GM04504 (cell line): Measurements from ENCODE around the gene HUNK.
"Not testable (repeated sequence)": the region's sequence is repeated elsewhere in the genome, so short reads cannot be mapped to it uniquely, and the experiment has no call there.

Experiments
- DNase-seq: peaks from one replicate; pipeline ENCODE4 v3.0.0-alpha.2; 2012; ENCODE audit warnings: low read depth

Gene HUNK

GRCh38 chr21:31872452-31873274, at the start of gene HUNK:
TSS of gene HUNK (plus strand) at chr21:31873020. CDS start at chr21:31873675, 655 bp downstream.
- DNase-seq: no peak

GRCh38 chr21:31829736-31830472, 42.9 kb upstream of the HUNK start:
- DNase-seq: no peak

- DNase-seq: no peak
These were observed 42.1 kb upstream of the HUNK start for GRCh38 chr21:31830701-31831100.

DNA sequence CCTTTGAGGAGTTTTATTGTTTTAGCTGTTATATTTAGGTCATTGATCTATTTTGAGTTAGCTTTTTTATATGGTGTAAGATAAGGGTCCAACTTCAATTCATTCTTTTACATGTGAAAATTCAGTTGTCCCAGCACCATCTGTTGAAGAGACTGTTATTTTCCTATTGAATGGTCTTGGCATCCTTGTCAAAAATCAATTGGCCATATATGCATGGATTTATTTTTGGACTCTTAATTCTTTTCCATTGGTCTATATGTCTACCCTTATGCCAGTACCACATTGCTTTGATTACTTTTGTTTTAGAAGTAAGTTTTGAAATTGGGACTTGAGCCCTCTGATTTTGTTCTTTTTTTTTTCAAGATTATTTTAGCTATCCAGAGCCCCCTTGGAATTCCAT, 35.8 kb upstream of the HUNK start:
- DNase-seq: no peak

GRCh38 chr21:31837618-31838390, 35.0 kb upstream of the HUNK start:
- DNase-seq: no peak

DNA sequence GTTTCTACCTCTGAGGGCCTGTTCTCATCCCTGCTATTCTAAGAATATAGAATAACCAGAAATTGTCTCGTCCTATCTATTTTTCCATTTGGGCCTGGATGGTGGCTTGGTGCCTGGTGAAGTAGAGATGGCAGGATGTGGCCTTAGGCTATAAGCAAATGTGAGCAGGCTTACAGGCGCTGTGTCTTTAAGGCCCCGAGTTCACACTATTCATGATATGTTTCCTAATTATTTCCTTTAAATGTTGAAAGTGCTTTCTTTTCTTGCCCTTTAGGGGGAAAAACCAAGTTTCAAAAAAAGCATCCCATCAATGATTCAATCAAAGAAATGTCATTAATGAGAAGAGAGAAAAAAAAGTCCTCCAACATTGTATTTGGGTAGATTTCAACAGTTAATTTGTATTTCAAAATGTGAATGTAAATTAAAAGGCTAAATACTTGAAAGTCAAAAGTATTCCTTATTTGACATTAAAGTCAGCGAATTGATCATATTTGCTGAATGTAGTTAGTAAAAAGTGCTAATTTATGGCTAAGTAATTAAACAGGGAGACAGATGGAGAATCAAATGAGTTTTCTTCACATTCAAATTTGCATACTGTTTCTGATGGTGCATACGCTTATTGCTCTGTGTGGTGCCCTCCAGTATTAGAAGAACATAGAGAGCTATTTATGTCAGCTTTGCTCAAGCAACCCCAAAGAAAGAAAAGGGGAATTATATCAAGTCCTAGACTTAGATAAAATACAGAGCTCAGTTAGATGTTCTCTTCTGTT, 34.0 kb upstream of the HUNK start:
- no peak for DNase-seq

DNA sequence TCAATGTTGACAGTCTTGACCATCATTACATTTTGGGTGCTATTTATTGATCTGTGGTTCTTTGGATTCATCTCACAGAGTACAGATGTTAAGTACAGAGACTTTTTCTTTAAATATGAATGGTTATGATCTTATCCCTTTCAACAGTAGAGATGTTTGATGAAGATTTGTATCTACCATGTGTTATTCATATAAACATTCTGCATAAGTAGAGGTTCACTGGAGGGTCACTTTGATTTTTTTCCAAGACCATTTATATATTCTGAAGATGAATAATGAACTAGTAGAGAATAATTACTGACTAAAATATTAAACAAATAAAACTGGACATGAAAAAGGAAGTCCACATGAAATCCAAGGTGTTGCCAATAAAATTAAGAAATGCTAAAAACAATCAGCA, 28.6 kb upstream of the HUNK start:
- DNase-seq: no peak

DNA sequence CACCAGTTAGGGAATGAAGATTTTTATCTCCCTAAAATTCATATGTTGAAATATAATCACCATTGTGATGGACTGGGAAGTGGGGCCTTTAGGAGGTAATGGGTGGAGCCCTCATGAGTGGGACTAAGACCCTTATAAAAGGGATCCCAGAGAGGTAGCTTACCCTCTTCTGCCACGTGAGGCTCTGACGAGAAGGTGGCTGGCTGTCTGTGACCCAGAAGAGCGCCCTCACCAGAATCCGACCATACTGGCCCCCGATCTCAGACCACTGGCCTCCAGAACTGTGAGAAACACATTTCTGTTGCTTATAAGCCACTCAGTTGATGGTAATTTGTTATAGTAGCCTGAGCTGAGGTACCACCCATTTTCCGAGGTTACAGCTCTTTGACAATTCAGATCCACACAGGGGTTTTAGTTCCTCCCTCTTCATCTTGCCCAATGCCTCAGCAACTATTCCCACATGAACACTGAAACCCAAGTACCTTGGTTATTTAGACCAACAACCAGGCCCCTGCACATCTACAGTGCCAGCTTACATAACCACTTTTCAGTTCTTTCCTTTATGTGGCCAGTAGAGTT, 27.6 kb upstream of the HUNK start:
- no peak for DNase-seq

DNA sequence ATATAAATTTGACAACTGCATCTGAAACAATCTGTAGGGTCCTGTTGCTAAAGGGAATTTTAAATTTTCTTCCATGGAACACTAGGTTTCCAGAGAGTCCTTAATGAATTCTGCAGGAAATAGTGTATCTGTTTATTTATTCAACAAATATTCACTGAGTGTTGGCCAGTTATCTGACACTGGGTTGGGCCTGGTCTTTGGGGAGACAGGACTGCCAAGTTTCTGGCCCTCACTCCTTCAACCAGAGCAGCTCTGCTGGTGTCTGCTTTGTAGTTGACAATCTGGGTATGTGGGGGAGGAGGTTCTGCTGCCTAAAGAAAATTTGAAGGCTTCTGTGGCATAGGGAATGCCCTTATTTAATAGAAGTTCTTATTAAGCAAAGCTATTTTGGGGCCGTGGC, 26.1 kb upstream of the HUNK start:
- DNase-seq: no peak

- DNase-seq: no peak
These were observed 25.1 kb upstream of the HUNK start for GRCh38 chr21:31847761-31848160.

DNA sequence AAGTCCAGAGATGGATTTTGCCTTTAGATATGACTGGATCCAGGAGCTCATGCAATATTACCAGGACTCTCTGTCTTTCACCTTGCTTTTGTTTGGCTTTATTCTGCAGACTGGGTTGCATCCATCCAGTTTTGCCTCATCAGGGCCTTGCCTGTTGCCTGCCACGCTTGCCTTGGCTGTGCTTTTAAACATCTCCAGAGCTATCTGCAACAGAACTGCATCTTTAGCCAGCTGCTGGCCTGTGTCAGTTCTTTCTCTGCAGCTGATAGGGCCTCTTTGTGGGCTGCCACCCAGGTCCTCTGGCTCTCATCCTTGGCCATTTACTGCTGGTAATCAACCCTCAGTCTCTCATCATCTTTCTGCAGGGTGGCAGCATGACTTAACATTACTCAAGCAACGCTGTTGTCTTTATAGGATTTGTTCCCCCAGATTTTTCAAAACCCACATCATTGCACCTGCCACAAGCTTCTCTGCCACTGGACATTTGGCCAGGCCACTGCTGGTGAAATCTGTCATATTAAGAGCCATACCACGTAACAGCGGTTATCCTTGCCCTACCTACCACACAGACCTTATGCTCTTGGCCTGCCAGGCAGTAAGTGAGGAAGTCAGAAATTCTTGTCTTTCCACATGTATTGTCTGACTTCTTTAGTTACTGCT, 24.4 kb upstream of the HUNK start:
- DNase-seq: no peak

- no peak for DNase-seq
These were observed 21.9 kb upstream of the HUNK start for GRCh38 chr21:31850886-31851285.

- DNase-seq: no peak
These were observed 17.6 kb upstream of the HUNK start for GRCh38 chr21:31855180-31855579.

DNA sequence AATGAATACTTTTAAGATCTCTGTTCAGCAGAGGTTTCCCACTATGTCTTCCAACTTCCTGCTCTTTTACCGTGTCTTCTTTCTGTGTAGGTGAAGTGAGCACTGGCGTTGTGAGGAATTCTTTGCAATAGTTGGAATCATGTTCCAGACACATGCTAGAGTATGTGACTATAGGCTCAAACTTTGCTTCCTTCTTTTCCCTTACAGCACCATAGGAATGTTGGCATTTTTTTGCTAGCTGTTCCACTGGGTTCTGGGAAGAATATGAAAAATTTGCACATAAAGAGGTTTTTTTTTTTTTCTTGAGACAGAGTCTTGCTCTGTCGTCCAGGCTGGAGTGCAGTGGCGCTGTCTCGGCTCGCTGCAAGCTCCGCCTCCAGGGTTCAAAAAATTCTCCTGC, 15.7 kb upstream of the HUNK start:
- DNase-seq: no peak

- not testable (repeated sequence) for DNase-seq
These were observed 15.2 kb upstream of the HUNK start for GRCh38 chr21:31857631-31858030.

GRCh38 chr21:31860851-31861250, 12.0 kb upstream of the HUNK start:
- no peak for DNase-seq

GRCh38 chr21:31862078-31862477, 10.7 kb upstream of the HUNK start:
- DNase-seq: no peak

DNA sequence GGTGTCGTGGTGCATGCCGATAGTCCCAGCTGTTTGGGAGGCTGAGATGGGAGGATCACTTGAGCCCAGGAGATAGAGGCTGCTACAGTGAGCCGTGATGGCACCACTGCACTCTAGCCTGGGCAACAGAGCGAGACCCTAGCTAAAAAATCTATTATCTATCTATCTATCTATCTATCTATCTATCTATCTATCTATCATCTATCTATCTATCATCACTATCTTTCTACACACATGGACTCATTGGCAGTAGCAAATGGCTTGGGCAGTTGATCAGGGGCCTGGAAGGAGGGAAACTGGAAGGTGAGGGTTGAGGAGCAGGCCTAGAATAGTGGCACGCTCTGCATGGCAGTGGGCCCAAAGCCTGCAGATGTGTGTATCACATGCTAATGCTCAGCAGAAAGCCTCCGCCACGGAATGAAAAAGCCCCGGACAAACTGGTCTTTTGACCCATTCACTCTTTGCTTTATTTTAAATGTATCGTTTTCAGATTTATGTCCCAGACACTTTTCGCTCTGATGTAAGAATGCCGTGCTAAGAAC, 7.3 kb upstream of the HUNK start:
- no peak for DNase-seq

GRCh38 chr21:31866077-31866511, 6.7 kb upstream of the HUNK start:
- DNase-seq: no peak

GRCh38 chr21:31869750-31870149, 3.1 kb upstream of the HUNK start:
- no peak for DNase-seq
